Activated CD4-positive, alpha-beta T cell treated with anti-CD3 and anti-CD28 coated beads, Interleukin-2, Interleukin-6, amounts not matched to agents 100 ng/mL and 50 ng/mL, durations not matched to agents 16 hours and 8 hours (primary cell): ENCODE measurements around the gene TEAD1.
A peak's percentile ranks its signal among the peaks of the same experiment; 100 is the strongest.

Source experiments
- DNase-seq: peaks from one replicate; pipeline ENCODE4 v3.0.0-alpha.2; 2020

Gene TEAD1

GRCh38 chr11:12962306-12962705 is 288.1 kb downstream of the TEAD1 start:
- DNase-seq = no peak

- no peak for DNase-seq
Measured at GRCh38 chr11:12963051-12963450, 288.8 kb downstream of the TEAD1 start.

GRCh38 chr11:12963792-12964536 is 289.7 kb downstream of the TEAD1 start:
- DNase-seq = peak; percentile 77

- no peak for DNase-seq
Measured at GRCh38 chr11:12964650-12965049, 290.4 kb downstream of the TEAD1 start.

GRCh38 chr11:12966002-12966401 is 291.8 kb downstream of the TEAD1 start:
- DNase-seq = no peak

GRCh38 chr11:12968101-12968500 is 293.9 kb downstream of the TEAD1 start:
- DNase-seq = no peak

- no peak for DNase-seq
Measured at GRCh38 chr11:12968826-12969225, 294.6 kb downstream of the TEAD1 start.

GRCh38 chr11:12971955-12972354 is 297.7 kb downstream of the TEAD1 start:
- DNase-seq = no peak

- no peak for DNase-seq
Measured at GRCh38 chr11:12973528-12974181, 299.4 kb downstream of the TEAD1 start.

- no peak for DNase-seq
Measured at GRCh38 chr11:12975195-12975594, 301.0 kb downstream of the TEAD1 start.

GRCh38 chr11:12979928-12980689 is 305.9 kb downstream of the TEAD1 start:
- no peak for DNase-seq

GRCh38 chr11:12981676-12982522 is 307.7 kb downstream of the TEAD1 start:
- no peak for DNase-seq

GRCh38 chr11:12983336-12983735 is 309.1 kb downstream of the TEAD1 start:
- no peak for DNase-seq

GRCh38 chr11:12986194-12986898 is 312.1 kb downstream of the TEAD1 start:
- no peak for DNase-seq

GRCh38 chr11:12989428-12990161 is 315.4 kb downstream of the TEAD1 start:
- no peak for DNase-seq

GRCh38 chr11:12990162-12990480 is 315.9 kb downstream of the TEAD1 start:
- DNase-seq = no peak

- no peak for DNase-seq
Measured at GRCh38 chr11:12991426-12991825, 317.2 kb downstream of the TEAD1 start.

- no peak for DNase-seq
Measured at GRCh38 chr11:12993626-12994025, 319.4 kb downstream of the TEAD1 start.
